Measurements from ENCODE around the gene TMEM17.

DNA sequence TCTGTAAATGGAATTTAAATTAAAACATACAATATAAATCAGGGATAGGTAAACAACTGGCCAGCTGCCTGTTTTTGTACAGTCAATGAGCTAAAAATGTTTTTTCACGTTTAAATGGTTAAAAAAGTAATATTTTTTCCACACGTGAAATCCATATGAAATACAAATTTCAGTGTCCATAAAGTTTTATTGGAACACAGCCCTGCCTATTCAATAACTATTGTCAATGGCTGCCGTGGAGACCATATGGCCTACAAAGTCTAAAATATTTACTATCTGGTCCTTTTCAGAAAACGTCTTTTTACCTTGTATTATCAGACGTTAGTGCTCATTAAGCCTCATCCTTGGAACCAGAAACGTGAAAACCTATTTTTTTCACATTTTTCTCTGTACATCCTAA, 1.3 kb downstream of the TMEM17 start:
- TF ChIP-seq, protein P1, sequence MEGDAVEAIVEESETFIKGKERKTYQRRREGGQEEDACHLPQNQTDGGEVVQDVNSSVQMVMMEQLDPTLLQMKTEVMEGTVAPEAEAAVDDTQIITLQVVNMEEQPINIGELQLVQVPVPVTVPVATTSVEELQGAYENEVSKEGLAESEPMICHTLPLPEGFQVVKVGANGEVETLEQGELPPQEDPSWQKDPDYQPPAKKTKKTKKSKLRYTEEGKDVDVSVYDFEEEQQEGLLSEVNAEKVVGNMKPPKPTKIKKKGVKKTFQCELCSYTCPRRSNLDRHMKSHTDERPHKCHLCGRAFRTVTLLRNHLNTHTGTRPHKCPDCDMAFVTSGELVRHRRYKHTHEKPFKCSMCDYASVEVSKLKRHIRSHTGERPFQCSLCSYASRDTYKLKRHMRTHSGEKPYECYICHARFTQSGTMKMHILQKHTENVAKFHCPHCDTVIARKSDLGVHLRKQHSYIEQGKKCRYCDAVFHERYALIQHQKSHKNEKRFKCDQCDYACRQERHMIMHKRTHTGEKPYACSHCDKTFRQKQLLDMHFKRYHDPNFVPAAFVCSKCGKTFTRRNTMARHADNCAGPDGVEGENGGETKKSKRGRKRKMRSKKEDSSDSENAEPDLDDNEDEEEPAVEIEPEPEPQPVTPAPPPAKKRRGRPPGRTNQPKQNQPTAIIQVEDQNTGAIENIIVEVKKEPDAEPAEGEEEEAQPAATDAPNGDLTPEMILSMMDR (IDR thresholded peaks at IDR 0.05), result no peak
- TF ChIP-seq POLR2AphosphoS5 (IDR thresholded peaks at IDR 0.05; ENCODE audit: low read depth, low read length) (no peak), SIN3A (IDR thresholded peaks at IDR 0.05; ENCODE audit: borderline replicate concordance, insufficient read depth, low read depth, low read length) (no peak)

Data from Panc1 (cell line).